ENCODE results near the gene ABCF3. TPM values are rescaled to one million over a fixed set of nuclear protein-coding genes. Genes with fewer than 3 reads are reported as not detected.

ABCF3 gene
- total RNA-seq, 4 donors from 2014 or later, result 11.8 to 73.0 (median 36.8) TPM

DNA sequence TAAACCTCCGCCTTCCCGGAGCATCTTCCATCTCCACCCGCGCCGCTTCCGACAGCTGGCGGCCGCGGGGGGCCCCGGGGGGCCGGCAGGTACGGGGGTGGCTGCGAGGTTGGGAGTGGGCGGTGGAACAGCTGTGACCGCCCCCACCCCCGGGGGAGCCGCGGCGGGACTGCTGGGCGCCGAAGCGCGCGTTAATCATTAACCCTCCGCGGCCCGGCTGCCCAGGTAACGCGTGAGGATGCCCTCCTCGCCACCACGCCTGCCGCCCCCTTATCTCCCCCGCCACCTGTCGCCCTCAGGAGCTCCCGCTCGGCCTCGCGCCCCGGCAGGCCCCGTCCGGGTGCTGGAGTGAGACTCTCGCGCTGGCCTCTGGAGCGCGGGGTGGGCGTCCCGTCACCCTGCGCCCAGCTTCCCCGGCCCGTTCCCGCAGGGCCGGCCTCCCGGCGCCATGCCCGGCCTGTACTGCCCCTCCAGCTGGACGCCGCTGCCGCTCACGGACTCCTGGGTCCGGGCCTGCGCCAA is 44.1 kb downstream of the ABCF3 start:
- TF ChIP-seq POLR2A (IDR thresholded peaks at IDR 0.05), result no peak
- TF ChIP-seq, protein P1, sequence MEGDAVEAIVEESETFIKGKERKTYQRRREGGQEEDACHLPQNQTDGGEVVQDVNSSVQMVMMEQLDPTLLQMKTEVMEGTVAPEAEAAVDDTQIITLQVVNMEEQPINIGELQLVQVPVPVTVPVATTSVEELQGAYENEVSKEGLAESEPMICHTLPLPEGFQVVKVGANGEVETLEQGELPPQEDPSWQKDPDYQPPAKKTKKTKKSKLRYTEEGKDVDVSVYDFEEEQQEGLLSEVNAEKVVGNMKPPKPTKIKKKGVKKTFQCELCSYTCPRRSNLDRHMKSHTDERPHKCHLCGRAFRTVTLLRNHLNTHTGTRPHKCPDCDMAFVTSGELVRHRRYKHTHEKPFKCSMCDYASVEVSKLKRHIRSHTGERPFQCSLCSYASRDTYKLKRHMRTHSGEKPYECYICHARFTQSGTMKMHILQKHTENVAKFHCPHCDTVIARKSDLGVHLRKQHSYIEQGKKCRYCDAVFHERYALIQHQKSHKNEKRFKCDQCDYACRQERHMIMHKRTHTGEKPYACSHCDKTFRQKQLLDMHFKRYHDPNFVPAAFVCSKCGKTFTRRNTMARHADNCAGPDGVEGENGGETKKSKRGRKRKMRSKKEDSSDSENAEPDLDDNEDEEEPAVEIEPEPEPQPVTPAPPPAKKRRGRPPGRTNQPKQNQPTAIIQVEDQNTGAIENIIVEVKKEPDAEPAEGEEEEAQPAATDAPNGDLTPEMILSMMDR (IDR thresholded peaks at IDR 0.05), result no peak
- Histone ChIP-seq H3K27me3 (peaks cover 8 to 19% of the 10 kb centered on the region in 2 donors), H3K36me3 (no peaks in the 10 kb centered on the region), H3K27ac (no peak overlapping the region), H3K4me3 (peak overlapping the region in 1 of 2 donors; percentile 44), H3K4me1 (peaks cover 0 to 18% of the 10 kb centered on the region in 2 donors), H3K9me3 (no peaks in the 10 kb centered on the region)
- intact Hi-C loops (cut with DNase I; ENCODE audit: low total_unique reads), result no loop called here
- DNase-seq, result no peak

GRCh38 chr3:184230603-184231528 is 44.9 kb downstream of the ABCF3 start:
- Histone ChIP-seq H3K9me3 (no peaks in the 10 kb centered on the region), H3K36me3 (no peaks in the 10 kb centered on the region), H3K4me1 (peaks cover 0 to 18% of the 10 kb centered on the region in 2 donors), H3K4me3 (peak overlapping the region in 1 of 2 donors; percentile 44), H3K27me3 (peaks cover 8 to 19% of the 10 kb centered on the region in 2 donors), H3K27ac (no peak overlapping the region)
- intact Hi-C loops (cut with DNase I; ENCODE audit: low total_unique reads), result no loop called here
- no peak for DNase-seq
- no peak for TF ChIP-seq POLR2A (IDR thresholded peaks at IDR 0.05)
- TF ChIP-seq, protein P1 (IDR thresholded peaks at IDR 0.05), result no peak

GRCh38 chr3:184231671-184232070 is 45.7 kb downstream of the ABCF3 start:
- Histone ChIP-seq H3K4me1 (peaks cover 0 to 18% of the 10 kb centered on the region in 2 donors), H3K27ac (no peak overlapping the region), H3K36me3 (no peaks in the 10 kb centered on the region), H3K27me3 (peaks cover 8 to 19% of the 10 kb centered on the region in 2 donors), H3K9me3 (no peaks in the 10 kb centered on the region), H3K4me3 (no peak overlapping the region)
- TF ChIP-seq, protein P1 (IDR thresholded peaks at IDR 0.05), result no peak
- no peak for TF ChIP-seq POLR2A (IDR thresholded peaks at IDR 0.05)
- no peak for DNase-seq
- intact Hi-C loops (cut with DNase I; ENCODE audit: low total_unique reads), result no loop called here

GRCh38 chr3:184233127-184233843 is 47.3 kb downstream of the ABCF3 start:
- no peak overlapping the region for H3K4me3 ChIP-seq
- H3K9me3 ChIP-seq, result no peaks in the 10 kb centered on the region
- TF ChIP-seq, protein P1 (IDR thresholded peaks at IDR 0.05), result no peak
- no peak for TF ChIP-seq POLR2A (IDR thresholded peaks at IDR 0.05)
- intact Hi-C loops (cut with DNase I; ENCODE audit: low total_unique reads), result no loop called here
- H3K4me1 ChIP-seq, result peaks cover 0 to 18% of the 10 kb centered on the region in 2 donors
- DNase-seq, result no peak
- no peaks in the 10 kb centered on the region for H3K36me3 ChIP-seq
- H3K27ac ChIP-seq, result no peak overlapping the region
- H3K27me3 ChIP-seq, result peaks cover 8 to 19% of the 10 kb centered on the region in 2 donors
